Activated naive CD4-positive, alpha-beta T cell treated with anti-CD3 and anti-CD28 coated beads for 36 hours (primary cell): ENCODE data around the gene ZNF726. TPM values are rescaled to one million over a fixed set of nuclear protein-coding genes. Genes with fewer than 3 reads are reported as not detected.
"Not testable (repeated sequence)": the region's sequence is repeated elsewhere in the genome, so short reads cannot be mapped to it uniquely, and the experiment has no call there.

ENCODE experiments used
- CTCF ChIA-PET: fragments of 350-600 bp; sonication (Branson Sonifier 250); formaldehyde crosslinking; loops from one replicate; lab custom pipeline; 2021; ENCODE audit warnings: antibody characterized with exemption; lab: Charles Lee
- DNase-seq: peaks from one replicate; pipeline ENCODE4 v3.0.0-alpha.2; 2020
- H3K27ac Mint-ChIP-seq: one replicate; pipeline ENCODE4 v1.8.0; 2021; ENCODE audit warnings: mild to moderate bottlenecking, mixed read lengths
- H3K27me3 Mint-ChIP-seq: one replicate; pipeline ENCODE4 v1.8.0; 2021; ENCODE audit warnings: low read depth, mixed read lengths
- H3K36me3 Mint-ChIP-seq: one replicate; pipeline ENCODE4 v1.8.0; 2021; ENCODE audit warnings: low read depth, mixed read lengths
- H3K4me1 Mint-ChIP-seq: one replicate; pipeline ENCODE4 v1.8.0; 2021; ENCODE audit warnings: low read depth, mixed read lengths
- H3K4me3 Mint-ChIP-seq: one replicate; pipeline ENCODE4 v1.8.0; 2021; ENCODE audit warnings: mild to moderate bottlenecking, moderate library complexity, mixed read lengths
- H3K9me3 Mint-ChIP-seq: one replicate; pipeline ENCODE4 v1.8.0; 2021; ENCODE audit warnings: mixed read lengths
- intact Hi-C: fragments of 100-400 bp; cut with micrococcal nuclease; formaldehyde crosslinking; loops from one replicate; pipeline ENCODE4 v1.15.1; 2023
- total RNA-seq, 2 experiments: library from RNA; stranded (reverse); gene quantifications; one replicate each; pipeline ENCODE4 v1.2.3, GENCODE V29; 2021

Gene ZNF726
- total RNA-seq, result 10 to 100 TPM; 22.3 to 22.8 TPM

- Mint-ChIP-seq H3K27ac (peak within 1 kb of the TSS; percentile 91), H3K36me3 (peaks cover 14% of the 10 kb centered on the region), H3K4me3 (peak within 1 kb of the TSS; percentile 96), H3K4me1 (peaks cover 11% of the 10 kb centered on the region), H3K9me3 (no peaks in the 10 kb centered on the region), H3K27me3 (peaks cover under 1% of the 10 kb centered on the region)
- CTCF ChIA-PET, result interaction anchor here (0.6 kb wide), 1 partner anchor 228 kb away, joined by 3 read pairs; no protein-coding TSS in a partner anchor
- intact Hi-C loops, result loop anchor here (1.0 to 2.0 kb wide), 6 partner anchors 119 to 640 kb away; partner anchors contain the start of genes ZNF254, ZNF681 and ZNF91
- DNase-seq, result peak; percentile 93
These were observed at the start of gene ZNF726 for GRCh38 chr19:23914402-23915286. TSS of gene ZNF726 (plus strand) at chr19:23914886. CDS start at chr19:23914995, 109 bp downstream.

GRCh38 chr19:23867895-23868294 lies 46.8 kb upstream of the ZNF726 start:
- Mint-ChIP-seq H3K36me3 (peaks cover 7% of the 10 kb centered on the region), H3K27me3 (no peaks in the 10 kb centered on the region), H3K4me1 (no peaks in the 10 kb centered on the region), H3K27ac (no peak overlapping the region), H3K9me3 (peaks cover 3% of the 10 kb centered on the region), H3K4me3 (no peak overlapping the region)
- intact Hi-C loops, result no loop called here
- DNase-seq, result no peak
- CTCF ChIA-PET, result no interaction called here

GRCh38 chr19:23868630-23869029 lies 46.1 kb upstream of the ZNF726 start:
- CTCF ChIA-PET, result no interaction called here
- Mint-ChIP-seq H3K9me3 (peaks cover 3% of the 10 kb centered on the region), H3K27ac (no peak overlapping the region), H3K36me3 (peaks cover 7% of the 10 kb centered on the region), H3K4me1 (no peaks in the 10 kb centered on the region), H3K27me3 (no peaks in the 10 kb centered on the region), H3K4me3 (no peak overlapping the region)
- DNase-seq, result no peak
- intact Hi-C loops, result no loop called here

GRCh38 chr19:23872282-23872919 lies 42.3 kb upstream of the ZNF726 start:
- no peak for DNase-seq
- Mint-ChIP-seq H3K27ac (no peak overlapping the region), H3K36me3 (peaks cover 9% of the 10 kb centered on the region), H3K4me1 (no peaks in the 10 kb centered on the region), H3K27me3 (peaks cover 15% of the 10 kb centered on the region), H3K4me3 (no peak overlapping the region), H3K9me3 (no peaks in the 10 kb centered on the region)
- intact Hi-C loops, result no loop called here
- CTCF ChIA-PET, result no interaction called here

- Mint-ChIP-seq H3K9me3 (peaks cover 22% of the 10 kb centered on the region), H3K27me3 (peaks cover 28% of the 10 kb centered on the region), H3K27ac (no peak overlapping the region), H3K4me3 (no peak overlapping the region), H3K4me1 (no peaks in the 10 kb centered on the region), H3K36me3 (peaks cover 7% of the 10 kb centered on the region)
- CTCF ChIA-PET, result no interaction called here
- no peak for DNase-seq
- intact Hi-C loops, result no loop called here
These were observed 38.4 kb upstream of the ZNF726 start for GRCh38 chr19:23876261-23876660.

GRCh38 chr19:23876756-23877155 lies 37.9 kb upstream of the ZNF726 start:
- H3K4me1 Mint-ChIP-seq, H3K36me3 Mint-ChIP-seq, CTCF ChIA-PET, H3K4me3 Mint-ChIP-seq, H3K27ac Mint-ChIP-seq, DNase-seq, intact Hi-C loops: not testable (repeated sequence)
- H3K9me3 Mint-ChIP-seq, result peaks cover 22% of the 10 kb centered on the region
- H3K27me3 Mint-ChIP-seq, result peaks cover 28% of the 10 kb centered on the region

GRCh38 chr19:23882493-23882892 lies 32.2 kb upstream of the ZNF726 start:
- Mint-ChIP-seq H3K9me3 (peaks cover 25% of the 10 kb centered on the region), H3K27ac (no peak overlapping the region), H3K4me1 (no peaks in the 10 kb centered on the region), H3K27me3 (peaks cover 13% of the 10 kb centered on the region), H3K36me3 (peaks cover 5% of the 10 kb centered on the region), H3K4me3 (no peak overlapping the region)
- no peak for DNase-seq
- CTCF ChIA-PET, result no interaction called here
- intact Hi-C loops, result no loop called here

GRCh38 chr19:23884363-23884762 lies 30.3 kb upstream of the ZNF726 start:
- Mint-ChIP-seq H3K27ac (no peak overlapping the region), H3K27me3 (no peaks in the 10 kb centered on the region), H3K36me3 (peaks cover 3% of the 10 kb centered on the region), H3K4me1 (no peaks in the 10 kb centered on the region), H3K4me3 (no peak overlapping the region), H3K9me3 (peaks cover 23% of the 10 kb centered on the region)
- no peak for DNase-seq
- CTCF ChIA-PET, result no interaction called here
- intact Hi-C loops, result no loop called here

- CTCF ChIA-PET, result no interaction called here
- no peaks in the 10 kb centered on the region for H3K36me3 Mint-ChIP-seq
- no peak overlapping the region for H3K27ac Mint-ChIP-seq
- no peak for DNase-seq
- H3K9me3 Mint-ChIP-seq, result peaks cover 12% of the 10 kb centered on the region
- H3K27me3 Mint-ChIP-seq, result no peaks in the 10 kb centered on the region
- no peak overlapping the region for H3K4me3 Mint-ChIP-seq
- intact Hi-C loops, result no loop called here
- no peaks in the 10 kb centered on the region for H3K4me1 Mint-ChIP-seq
These were observed 27.0 kb upstream of the ZNF726 start for GRCh38 chr19:23887642-23888041.

- H3K27ac Mint-ChIP-seq, H3K27me3 Mint-ChIP-seq, H3K9me3 Mint-ChIP-seq, intact Hi-C loops, CTCF ChIA-PET, H3K4me3 Mint-ChIP-seq, H3K36me3 Mint-ChIP-seq, H3K4me1 Mint-ChIP-seq, DNase-seq: not testable (repeated sequence)
These were observed 18.6 kb upstream of the ZNF726 start for GRCh38 chr19:23896096-23896495.

GRCh38 chr19:23896912-23897311 lies 17.8 kb upstream of the ZNF726 start:
- Mint-ChIP-seq H3K9me3 (no peaks in the 10 kb centered on the region), H3K27me3 (no peaks in the 10 kb centered on the region), H3K27ac (no peak overlapping the region), H3K36me3 (no peaks in the 10 kb centered on the region), H3K4me3 (no peak overlapping the region), H3K4me1 (no peaks in the 10 kb centered on the region)
- CTCF ChIA-PET, result no interaction called here
- intact Hi-C loops, result no loop called here
- no peak for DNase-seq

- H3K4me1 Mint-ChIP-seq, result no peaks in the 10 kb centered on the region
- H3K36me3 Mint-ChIP-seq, result peaks cover 4% of the 10 kb centered on the region
- CTCF ChIA-PET, result no interaction called here
- H3K9me3 Mint-ChIP-seq, result peaks cover 23% of the 10 kb centered on the region
- no peak overlapping the region for H3K4me3 Mint-ChIP-seq
- intact Hi-C loops, result no loop called here
- no peak overlapping the region for H3K27ac Mint-ChIP-seq
- no peak for DNase-seq
- H3K27me3 Mint-ChIP-seq, result no peaks in the 10 kb centered on the region
These were observed 13.3 kb upstream of the ZNF726 start for GRCh38 chr19:23901360-23901759.
